Endometrial microvascular endothelial cells (primary cell): ENCODE data around the gene GGACT. TPM values are rescaled to one million over a fixed set of nuclear protein-coding genes. Genes with fewer than 3 reads are reported as not detected.

ENCODE experiments used
- in situ Hi-C: cut with HindIII; loops from 2 replicates; pipeline ENCODE4 v1.10.0; 2017; ENCODE audit warnings: low sequenced_read_pairs, low pct_unique_long_range_greater_than_20kb; ENCODE audit errors: inconsistent ontology term
- total RNA-seq: library from RNA; depleted of rRNA; stranded (reverse); fragments of >200 nt; gene quantifications from one replicate; pipeline ENCODE4 v1.2.3, GENCODE V29; 2015; ENCODE audit errors: inconsistent ontology term

GGACT gene
- total RNA-seq, 1 donor from 2014 or later, result 3.5 TPM

DNA sequence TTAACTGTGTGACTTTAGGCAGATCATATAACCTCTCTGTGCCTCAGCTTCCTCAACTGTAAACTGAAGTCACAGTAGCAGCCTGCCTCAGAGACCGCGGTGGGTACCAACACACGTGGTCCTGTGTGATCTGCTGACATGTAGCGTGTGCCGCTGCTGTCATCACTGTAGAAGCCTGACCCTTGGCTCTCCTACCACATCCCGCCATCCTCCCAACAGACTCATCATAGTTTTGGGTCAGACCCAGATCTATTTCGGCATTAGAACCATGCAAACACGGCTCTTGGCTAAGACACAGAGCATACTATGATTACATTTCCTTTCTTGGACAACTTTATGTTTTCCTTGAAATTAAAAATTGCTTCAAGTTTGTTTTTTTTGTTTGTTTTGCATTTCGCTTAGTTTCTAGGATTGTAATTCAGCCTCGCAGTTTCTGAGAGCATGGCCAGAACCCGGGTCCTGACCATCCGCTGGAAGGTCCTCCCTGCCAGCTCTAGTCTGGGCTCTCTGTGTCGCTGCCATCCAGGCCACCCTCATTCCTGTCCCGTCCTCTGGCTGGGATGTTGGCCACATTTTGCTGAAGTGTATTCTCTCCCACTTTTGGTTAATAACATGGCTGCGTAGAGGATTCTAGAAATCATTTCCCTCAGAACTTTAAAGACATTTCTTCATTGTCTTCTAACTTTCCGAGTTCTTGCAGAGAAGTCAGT lies 53.0 kb downstream of the GGACT start:
- in situ Hi-C loops, result no loop called here

DNA sequence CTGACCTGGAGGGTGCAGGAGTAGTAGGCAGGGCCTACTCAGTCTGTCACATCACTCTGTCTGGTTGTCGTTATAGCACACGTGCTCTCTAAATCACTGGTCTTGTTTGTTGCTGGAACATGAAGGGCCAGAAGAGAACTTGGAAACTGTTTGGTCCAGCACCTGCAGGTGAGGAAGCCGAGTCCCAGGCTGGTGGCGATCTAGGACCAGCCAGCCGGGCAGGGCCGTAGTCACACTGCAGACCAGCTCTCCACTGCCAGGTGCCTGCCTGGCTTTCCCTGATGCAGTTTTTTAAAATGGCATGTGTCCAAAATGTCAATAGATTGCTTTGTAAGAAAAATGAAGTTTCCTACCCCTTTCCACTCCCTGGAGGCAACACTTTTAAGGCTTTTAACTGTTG lies 53.7 kb downstream of the GGACT start:
- in situ Hi-C loops, result no loop called here

DNA sequence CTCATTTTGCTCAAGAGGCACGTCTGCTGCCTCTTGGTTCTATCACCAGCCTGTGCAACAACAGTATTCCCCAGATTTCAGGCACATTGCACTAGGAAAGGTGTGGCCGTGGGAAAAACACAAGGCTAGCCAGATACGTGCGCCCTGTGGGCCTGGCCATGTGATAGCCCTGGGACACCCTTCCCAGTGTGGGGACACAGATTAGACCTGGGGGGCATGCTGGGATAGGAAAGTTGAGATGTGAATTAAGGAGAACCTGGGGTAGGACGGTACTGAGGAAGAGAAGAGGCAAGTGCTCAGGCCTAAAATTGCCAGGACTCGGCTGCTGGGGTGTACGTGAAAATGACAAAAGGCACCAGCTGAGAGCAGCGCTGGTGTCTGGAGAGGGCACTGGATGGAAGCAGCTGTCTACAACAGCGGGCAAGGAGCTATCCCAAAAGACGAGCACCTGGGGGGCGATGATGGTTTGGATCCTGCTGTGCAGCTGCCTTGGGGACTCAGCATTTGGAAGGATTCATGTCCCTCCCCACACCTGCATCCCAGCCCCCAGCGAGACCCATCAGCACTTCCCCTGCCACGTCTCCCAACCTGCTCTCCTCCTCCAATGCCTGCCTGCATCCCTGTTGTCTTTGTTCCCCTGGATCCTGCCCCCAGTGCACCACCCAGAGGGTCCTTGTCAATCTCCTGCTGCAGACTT lies 54.3 kb downstream of the GGACT start:
- in situ Hi-C loops, result no loop called here

DNA sequence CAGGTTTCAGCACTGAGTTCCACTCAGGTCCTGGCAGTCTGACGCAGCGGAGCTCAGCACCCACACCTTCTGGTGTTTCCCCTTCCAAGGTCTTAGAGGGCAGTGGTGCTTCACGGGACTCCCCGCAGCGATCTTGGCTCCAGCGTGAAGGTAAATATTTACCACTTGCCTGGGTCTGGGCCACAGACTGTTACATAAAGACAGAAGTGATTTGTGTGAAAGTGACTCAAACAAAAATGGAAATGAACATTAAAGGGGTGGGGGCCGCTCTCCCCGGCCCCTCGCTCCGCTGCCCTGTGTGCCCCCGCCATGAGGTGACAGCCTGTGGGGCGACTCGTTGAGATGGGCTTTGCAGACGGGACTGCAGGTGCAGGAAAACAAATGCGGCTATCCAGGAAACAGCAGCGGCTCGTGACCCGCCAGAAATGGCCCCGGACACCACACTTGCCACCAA lies 55.0 kb downstream of the GGACT start:
- in situ Hi-C loops, result no loop called here

GRCh38 chr13:100532836-100533435 lies 55.7 kb downstream of the GGACT start:
- in situ Hi-C loops, result no loop called here

- in situ Hi-C loops, result no loop called here
These were observed 56.4 kb downstream of the GGACT start for GRCh38 chr13:100532090-100532766.

- in situ Hi-C loops, result no loop called here
These were observed 57.8 kb downstream of the GGACT start for GRCh38 chr13:100530671-100531213.

GRCh38 chr13:100529666-100530377 lies 58.8 kb downstream of the GGACT start:
- in situ Hi-C loops, result no loop called here

DNA sequence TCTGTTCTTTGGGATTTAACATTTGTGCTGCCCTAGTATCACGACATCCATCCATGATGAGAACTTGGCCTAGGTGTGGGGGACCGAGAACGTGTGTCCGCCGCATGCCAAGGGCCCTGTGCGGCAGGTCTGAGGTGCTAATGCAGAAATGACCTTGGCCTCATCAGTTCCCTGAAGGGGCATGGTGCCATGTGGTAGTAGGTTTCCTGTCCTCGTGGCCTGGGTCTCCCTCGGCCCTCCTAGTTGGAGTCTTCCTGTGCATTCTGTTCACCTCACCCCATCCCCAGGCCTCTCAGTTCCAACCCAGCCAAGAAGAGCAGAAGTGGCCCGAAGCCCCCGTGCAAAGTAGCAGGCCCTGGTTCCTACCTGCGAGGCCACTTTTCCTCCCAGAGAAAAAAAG lies 59.8 kb downstream of the GGACT start:
- in situ Hi-C loops, result no loop called here

GRCh38 chr13:100528353-100528752 lies 60.2 kb downstream of the GGACT start:
- in situ Hi-C loops, result no loop called here

DNA sequence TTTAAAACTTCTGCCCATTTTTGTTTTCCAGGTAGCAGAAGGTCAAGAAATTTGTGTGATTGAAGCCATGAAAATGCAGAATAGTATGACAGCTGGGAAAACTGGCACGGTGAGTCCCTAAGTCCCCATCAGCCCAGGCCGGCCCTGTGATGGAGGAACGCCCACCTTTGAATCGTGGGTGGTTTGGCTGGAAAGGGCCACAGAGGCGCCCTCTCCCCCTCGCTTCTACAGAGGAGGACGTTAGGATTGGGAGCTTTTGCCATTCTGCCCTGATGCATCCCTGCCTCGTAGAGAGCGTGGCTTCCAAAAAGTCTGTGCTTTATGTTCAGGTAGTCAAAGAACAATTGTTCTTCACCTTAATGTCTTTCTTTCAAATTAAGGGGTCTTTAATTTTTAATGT lies 60.9 kb downstream of the GGACT start:
- in situ Hi-C loops, result no loop called here

DNA sequence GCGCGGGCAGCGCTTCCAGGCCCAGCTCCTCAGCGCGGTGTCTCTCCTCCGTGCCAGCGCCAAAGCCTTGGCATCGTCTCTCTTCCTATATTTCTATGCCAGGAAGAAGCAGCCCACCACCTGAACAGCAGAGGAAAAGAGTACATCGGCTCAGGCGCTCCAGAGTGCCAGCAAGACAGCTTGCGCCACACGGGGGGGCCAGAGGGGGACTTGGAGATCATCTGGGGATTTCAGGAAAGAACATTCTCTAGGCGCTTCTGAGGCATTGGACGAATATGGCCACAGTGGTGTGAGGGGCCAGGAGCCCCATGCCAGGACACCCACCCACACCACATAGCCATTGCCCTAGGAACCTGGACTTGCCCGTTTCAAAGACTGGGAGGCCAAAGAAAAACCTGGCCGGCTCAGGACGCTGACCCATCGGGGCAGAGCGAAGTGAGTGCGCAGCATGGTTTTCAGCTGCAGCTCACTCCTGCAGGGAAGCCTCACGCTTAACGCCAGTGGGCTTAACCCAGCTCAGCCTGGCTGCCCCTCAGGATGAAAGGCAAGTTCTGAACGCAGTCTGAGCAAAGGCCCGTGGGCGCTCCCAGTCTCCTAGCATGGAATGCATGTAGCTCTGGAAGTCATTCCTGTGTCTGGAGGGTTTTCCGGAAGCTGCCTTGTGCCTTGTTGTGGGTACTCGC lies 62.1 kb downstream of the GGACT start:
- in situ Hi-C loops, result no loop called here

DNA sequence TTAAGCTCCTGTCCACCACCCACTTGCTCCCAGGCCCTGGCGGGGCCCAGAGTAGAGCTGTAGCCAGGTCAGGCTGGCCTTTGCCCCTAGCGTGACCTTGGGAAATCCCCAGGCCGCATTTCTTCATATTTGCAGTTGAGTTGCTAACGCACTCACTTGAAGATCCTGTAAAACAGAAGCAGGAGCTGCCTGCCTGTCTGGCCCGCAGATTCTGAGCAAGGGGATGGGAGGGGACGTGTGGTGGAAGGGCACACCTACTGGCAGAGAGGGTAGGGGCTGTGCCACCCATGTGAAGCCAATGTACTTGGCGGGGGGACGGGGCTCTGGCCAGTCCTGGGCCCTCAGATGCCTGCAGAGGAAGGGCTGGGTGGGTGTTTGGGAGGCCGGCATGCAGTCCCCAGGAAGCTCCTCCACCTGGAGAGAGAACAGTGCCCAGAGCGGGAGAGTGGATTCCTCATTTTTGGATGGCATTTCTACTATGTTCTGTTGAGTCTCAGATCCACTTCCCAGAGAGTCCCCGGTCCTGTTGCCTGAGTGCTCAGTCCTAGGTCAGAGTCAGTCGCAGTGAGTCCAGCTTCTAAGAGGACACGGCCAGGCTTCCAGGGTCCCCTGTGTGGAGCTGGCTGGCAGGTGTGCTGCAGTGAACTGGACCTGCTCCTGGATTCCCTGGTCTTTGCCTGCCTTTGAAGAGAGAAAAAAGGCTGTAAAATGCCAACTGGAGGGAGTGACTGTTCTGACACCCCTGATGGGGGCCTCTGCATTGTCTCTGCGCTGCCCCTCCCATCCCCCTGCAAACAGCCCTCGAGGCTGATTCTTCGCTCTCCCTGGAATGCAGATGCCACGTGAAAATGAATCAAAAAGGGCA lies 62.9 kb downstream of the GGACT start:
- in situ Hi-C loops, result no loop called here

DNA sequence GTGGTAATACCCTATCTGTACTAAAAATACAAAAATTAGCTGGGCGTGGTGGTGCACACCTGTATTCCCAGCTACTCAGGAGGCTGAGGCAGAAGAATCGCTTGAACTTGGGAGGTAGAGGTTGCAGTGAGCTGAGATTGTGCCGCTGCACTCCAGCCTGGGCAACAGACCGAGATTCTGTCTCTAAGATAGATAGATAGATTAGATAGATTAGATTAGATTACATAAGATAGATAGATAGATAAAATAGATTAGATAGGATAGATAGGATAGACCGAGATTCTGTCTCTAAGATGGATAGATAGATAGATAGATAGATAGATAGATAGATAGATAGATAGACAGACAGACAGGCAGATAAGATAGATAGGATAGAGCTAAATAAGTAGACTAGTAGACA lies 63.9 kb downstream of the GGACT start:
- in situ Hi-C loops, result loop anchor here (25.0 kb wide), 1 partner anchor 587 kb away; no protein-coding TSS in a partner anchor

GRCh38 chr13:100523981-100524386 lies 64.6 kb downstream of the GGACT start:
- in situ Hi-C loops, result loop anchor here (25.0 kb wide), 1 partner anchor 587 kb away; no protein-coding TSS in a partner anchor

DNA sequence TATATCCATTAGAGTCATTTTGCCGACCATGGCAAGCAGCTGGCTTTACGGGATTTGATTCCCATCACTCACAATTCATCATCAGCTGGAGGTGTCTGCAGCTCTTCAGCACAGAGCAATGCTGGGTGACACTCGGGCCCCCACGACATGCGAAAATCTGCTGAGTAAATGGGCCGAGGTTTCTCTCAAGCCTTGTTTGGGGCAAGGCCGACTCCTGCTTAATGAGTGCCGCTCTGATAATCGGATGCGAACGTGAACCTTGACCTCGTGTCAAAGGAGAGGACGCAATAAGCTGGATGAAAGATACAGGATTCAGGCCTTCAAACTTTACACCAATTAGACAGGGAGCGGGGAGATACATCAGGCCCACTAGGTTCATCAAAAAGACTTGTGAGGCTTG lies 65.2 kb downstream of the GGACT start:
- in situ Hi-C loops, result loop anchor here (25.0 kb wide), 1 partner anchor 586 kb away; no protein-coding TSS in a partner anchor
